ENCODE results near the gene CDS2. TPM values are rescaled to one million over a fixed set of nuclear protein-coding genes. Genes with fewer than 3 reads are reported as not detected.

The CDS2 gene
- total and polyA plus RNA-seq, 2 of the 13 experiments (the other 11 are each of a cell fraction or from before 2014, with no cell fraction given), result 81.3 to 153 TPM

DNA sequence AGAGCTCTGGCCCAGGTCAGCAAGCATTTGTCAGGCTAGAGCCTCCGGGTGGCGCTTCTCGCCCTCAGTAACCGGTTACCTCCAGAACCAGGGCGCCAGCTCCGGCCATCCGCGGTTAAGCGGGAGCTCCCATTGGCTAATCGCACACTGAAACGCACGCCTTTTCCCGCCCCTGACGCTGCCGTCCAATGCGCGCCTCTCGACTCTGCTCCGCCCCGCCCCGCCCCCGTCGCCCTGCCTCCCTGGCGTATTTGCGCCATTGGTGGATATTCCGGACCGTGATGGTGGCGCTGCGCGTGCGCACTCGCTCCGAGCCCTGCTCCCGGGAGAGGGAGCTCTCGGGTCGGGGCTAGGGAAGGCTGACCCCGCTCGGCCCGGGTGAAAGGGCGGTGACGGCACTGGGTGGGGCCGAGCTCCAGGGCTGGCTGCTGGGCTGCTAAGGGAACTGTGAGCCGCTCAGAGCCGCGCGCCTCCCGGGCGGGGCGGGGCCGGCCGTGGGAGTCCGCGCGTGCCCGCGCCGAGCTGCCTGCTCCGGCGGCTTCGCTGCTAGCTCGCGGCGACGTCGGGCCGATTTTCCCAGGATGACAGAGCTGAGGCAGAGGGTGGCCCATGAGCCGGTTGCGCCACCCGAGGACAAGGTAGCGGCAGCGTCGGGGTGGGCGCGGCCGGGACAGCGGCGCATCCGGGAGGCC lies at the start of gene CDS2 (continued):
- TF ChIP-seq, protein P1, sequence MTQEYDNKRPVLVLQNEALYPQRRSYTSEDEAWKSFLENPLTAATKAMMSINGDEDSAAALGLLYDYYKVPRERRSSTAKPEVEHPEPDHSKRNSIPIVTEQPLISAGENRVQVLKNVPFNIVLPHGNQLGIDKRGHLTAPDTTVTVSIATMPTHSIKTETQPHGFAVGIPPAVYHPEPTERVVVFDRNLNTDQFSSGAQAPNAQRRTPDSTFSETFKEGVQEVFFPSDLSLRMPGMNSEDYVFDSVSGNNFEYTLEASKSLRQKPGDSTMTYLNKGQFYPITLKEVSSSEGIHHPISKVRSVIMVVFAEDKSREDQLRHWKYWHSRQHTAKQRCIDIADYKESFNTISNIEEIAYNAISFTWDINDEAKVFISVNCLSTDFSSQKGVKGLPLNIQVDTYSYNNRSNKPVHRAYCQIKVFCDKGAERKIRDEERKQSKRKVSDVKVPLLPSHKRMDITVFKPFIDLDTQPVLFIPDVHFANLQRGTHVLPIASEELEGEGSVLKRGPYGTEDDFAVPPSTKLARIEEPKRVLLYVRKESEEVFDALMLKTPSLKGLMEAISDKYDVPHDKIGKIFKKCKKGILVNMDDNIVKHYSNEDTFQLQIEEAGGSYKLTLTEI (CRISPR knock-in tag; conservative IDR thresholded peaks at IDR 0.05), result no peak
- TF ChIP-seq YEATS4 (CRISPR knock-in tag; IDR thresholded peaks at IDR 0.05; ENCODE audit: borderline replicate concordance) (peak; percentile 97), DMAP1 (CRISPR knock-in tag; IDR thresholded peaks at IDR 0.05) (peak; percentile 79), RBM39 (IDR thresholded peaks at IDR 0.05; ENCODE audit: low read depth, low read length, poor library complexity, severe bottlenecking) (peak; percentile 85), SP4 (CRISPR knock-in tag; IDR thresholded peaks at IDR 0.05) (peak; percentile 91), NFE2 (CRISPR knock-in tag; IDR thresholded peaks at IDR 0.05) (0 out of 2 replicates have a peak, but pooled peaks have one; percentile 5), GATAD2A (CRISPR knock-in tag; IDR thresholded peaks at IDR 0.05) (peak; percentile 89), ZFYVE20 (CRISPR knock-in tag; IDR thresholded peaks at IDR 0.05; ENCODE audit: borderline replicate concordance, low read depth) (no peak), SUZ12 (IDR thresholded peaks at IDR 0.05; ENCODE audit: low read depth, low read length) (no peak), SMC3 (IDR thresholded peaks at IDR 0.05; ENCODE audit: low read length) (peak; percentile 97)
- TF ChIP-seq, protein P2, sequence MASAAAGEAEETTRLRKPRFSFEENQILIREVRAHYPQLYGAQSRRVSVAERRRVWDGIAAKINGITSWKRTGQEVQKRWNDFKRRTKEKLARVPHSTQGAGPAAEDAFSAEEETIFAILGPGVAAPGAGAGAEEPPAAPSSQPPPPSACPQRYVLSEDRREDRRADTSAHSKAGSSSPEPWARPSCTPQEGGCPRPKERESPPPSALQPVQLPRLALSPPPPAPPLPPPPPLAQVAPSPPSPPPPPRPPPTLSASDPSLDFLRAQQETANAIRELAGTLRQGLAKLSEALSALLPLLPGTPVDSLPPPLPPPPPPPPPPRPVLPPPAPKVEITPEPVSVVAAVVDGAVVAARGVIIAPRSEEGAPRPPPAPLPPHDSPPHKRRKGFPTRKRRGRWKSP (CRISPR knock-in tag; IDR thresholded peaks at IDR 0.05), result peak; percentile 95
- TF ChIP-seq, protein P3, sequence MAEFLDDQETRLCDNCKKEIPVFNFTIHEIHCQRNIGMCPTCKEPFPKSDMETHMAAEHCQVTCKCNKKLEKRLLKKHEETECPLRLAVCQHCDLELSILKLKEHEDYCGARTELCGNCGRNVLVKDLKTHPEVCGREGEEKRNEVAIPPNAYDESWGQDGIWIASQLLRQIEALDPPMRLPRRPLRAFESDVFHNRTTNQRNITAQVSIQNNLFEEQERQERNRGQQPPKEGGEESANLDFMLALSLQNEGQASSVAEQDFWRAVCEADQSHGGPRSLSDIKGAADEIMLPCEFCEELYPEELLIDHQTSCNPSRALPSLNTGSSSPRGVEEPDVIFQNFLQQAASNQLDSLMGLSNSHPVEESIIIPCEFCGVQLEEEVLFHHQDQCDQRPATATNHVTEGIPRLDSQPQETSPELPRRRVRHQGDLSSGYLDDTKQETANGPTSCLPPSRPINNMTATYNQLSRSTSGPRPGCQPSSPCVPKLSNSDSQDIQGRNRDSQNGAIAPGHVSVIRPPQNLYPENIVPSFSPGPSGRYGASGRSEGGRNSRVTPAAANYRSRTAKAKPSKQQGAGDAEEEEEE (CRISPR knock-in tag; IDR thresholded peaks at IDR 0.05; ENCODE audit: borderline replicate concordance), result no peak
- TF ChIP-seq, protein P4, sequence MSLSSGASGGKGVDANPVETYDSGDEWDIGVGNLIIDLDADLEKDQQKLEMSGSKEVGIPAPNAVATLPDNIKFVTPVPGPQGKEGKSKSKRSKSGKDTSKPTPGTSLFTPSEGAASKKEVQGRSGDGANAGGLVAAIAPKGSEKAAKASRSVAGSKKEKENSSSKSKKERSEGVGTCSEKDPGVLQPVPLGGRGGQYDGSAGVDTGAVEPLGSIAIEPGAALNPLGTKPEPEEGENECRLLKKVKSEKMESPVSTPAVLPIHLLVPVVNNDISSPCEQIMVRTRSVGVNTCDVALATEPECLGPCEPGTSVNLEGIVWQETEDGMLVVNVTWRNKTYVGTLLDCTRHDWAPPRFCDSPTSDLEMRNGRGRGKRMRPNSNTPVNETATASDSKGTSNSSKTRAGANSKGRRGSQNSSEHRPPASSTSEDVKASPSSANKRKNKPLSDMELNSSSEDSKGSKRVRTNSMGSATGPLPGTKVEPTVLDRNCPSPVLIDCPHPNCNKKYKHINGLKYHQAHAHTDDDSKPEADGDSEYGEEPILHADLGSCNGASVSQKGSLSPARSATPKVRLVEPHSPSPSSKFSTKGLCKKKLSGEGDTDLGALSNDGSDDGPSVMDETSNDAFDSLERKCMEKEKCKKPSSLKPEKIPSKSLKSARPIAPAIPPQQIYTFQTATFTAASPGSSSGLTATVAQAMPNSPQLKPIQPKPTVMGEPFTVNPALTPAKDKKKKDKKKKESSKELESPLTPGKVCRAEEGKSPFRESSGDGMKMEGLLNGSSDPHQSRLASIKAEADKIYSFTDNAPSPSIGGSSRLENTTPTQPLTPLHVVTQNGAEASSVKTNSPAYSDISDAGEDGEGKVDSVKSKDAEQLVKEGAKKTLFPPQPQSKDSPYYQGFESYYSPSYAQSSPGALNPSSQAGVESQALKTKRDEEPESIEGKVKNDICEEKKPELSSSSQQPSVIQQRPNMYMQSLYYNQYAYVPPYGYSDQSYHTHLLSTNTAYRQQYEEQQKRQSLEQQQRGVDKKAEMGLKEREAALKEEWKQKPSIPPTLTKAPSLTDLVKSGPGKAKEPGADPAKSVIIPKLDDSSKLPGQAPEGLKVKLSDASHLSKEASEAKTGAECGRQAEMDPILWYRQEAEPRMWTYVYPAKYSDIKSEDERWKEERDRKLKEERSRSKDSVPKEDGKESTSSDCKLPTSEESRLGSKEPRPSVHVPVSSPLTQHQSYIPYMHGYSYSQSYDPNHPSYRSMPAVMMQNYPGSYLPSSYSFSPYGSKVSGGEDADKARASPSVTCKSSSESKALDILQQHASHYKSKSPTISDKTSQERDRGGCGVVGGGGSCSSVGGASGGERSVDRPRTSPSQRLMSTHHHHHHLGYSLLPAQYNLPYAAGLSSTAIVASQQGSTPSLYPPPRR (CRISPR knock-in tag; IDR thresholded peaks at IDR 0.05; ENCODE audit: borderline replicate concordance), result peak; percentile 13; the same call in 1 of the 2 replicates

Measured in HepG2 (cell line).